K562 (cell line): Measurements from ENCODE around the gene HFE. TPM values are rescaled to one million over a fixed set of nuclear protein-coding genes. Genes with fewer than 3 reads are reported as not detected.

Experiments used
- ATAC-seq: fragments of 200-7000 bp; cut with Tn5 transposase; 3 replicates; pipeline ENCODE4 v1.9.1; 2020; ENCODE audit warnings: moderate library complexity
- BruUV-seq: library from RNA; stranded (reverse); fragments of 400-500 nt; replicated peaks from 2 replicates; lab custom pipeline; 2021; lab: Mats Ljungman, UMichigan
- CTCF ChIA-PET: fragments of 300-600 bp; formaldehyde crosslinking; extraction: SDS; loops from one replicate; lab custom pipeline; 2021; ENCODE audit warnings: low intra/inter-chr PET ratio; lab: Yijun Ruan, JAX
- POLR2A ChIA-PET: fragments of 300-600, 350-650 bp; sonication (Branson Sonifier 250); formaldehyde crosslinking; extraction: SDS; loops from one replicate; lab custom pipeline; 2021; ENCODE audit warnings: antibody characterized with exemption, inconsistent platforms; lab: Yijun Ruan, JAX
- DNase-seq, 4 experiments: peaks; one replicate each; pipeline versions ENCODE4 v3.0.0 to v3.0.0-alpha.2; 2011 to 2018; ENCODE audit warnings: low spot score in 3 of 4, mixed read lengths in 3 of 4; ENCODE audit errors: extremely low read depth in 1 of 4
- FAIRE-seq: peaks from 2 replicates; lab custom pipeline; 2011; peaks lifted over from hg19 to GRCh38; lab: Jason Lieb, UNC
- H2AFZ ChIP-seq: 2 replicates; pipeline ENCODE4 v1.6.0; 2011; ENCODE audit warnings: low read depth, low read length, control low read depth, inconsistent platforms
- H3K27ac ChIP-seq: fragments of 200-600 bp; 3 replicates; pipeline ENCODE4 v1.8.0; 2011; ENCODE audit warnings: low read depth, mild to moderate bottlenecking, control low read depth, inconsistent platforms, low read length, moderate library complexity, mixed read lengths; ENCODE audit errors: extremely low read depth
- H3K27me3 ChIP-seq, 2 experiments: fragments of 300-600 bp in 1 of 2; 2 replicates in 1 of 2; 3 replicates in 1 of 2; pipeline versions ENCODE4 v1.6.0 to v1.8.0; 2011; ENCODE audit warnings: inconsistent platforms in 2 of 2, low read length in 2 of 2, mild to moderate bottlenecking in 1 of 2, mixed read lengths in 1 of 2, moderate library complexity in 1 of 2; ENCODE audit not compliant: control insufficient read depth in 2 of 2, insufficient read depth in 2 of 2
- H3K36me3 ChIP-seq: fragments of 300-600 bp; 3 replicates; pipeline ENCODE4 v1.8.0; 2011; ENCODE audit warnings: mild to moderate bottlenecking, low read length, inconsistent platforms; ENCODE audit not compliant: control insufficient read depth, insufficient read depth
- H3K4me1 ChIP-seq, 2 experiments: fragments of 200-600 bp in 1 of 2; replicated peaks in 1 of 2; 2 replicates in 1 of 2; 3 replicates in 1 of 2; pipeline versions ENCODE4 v1.5.1 to v1.8.0; 2011; ENCODE audit warnings: inconsistent platforms in 2 of 2, low read length in 2 of 2, mild to moderate bottlenecking in 1 of 2, mixed read lengths in 1 of 2, moderate library complexity in 1 of 2; ENCODE audit not compliant: control insufficient read depth in 2 of 2, insufficient read depth in 2 of 2
- H3K4me2 ChIP-seq: 2 replicates; pipeline ENCODE4 v1.6.1; 2011; ENCODE audit warnings: low read length, control low read depth, inconsistent platforms, mixed read lengths; ENCODE audit not compliant: insufficient read depth
- H3K4me3 ChIP-seq: fragments of 200-600 bp; sonication (generic), shearing (Covaris generic); 2 replicates; pipeline ENCODE4 v1.5.1; 2016; ENCODE audit warnings: control low read depth, inconsistent platforms
- H3K79me2 ChIP-seq: fragments of 200-600 bp; 3 replicates; pipeline ENCODE4 v1.8.0; 2011; ENCODE audit warnings: low read length, inconsistent platforms; ENCODE audit not compliant: control insufficient read depth, insufficient read depth
- H3K9ac ChIP-seq, 2 experiments: 2 replicates each; pipeline versions ENCODE4 v1.6.0 to v1.6.1; 2011; ENCODE audit warnings: low read depth in 2 of 2, low read length in 2 of 2, control low read depth in 1 of 2, inconsistent platforms in 1 of 2, mild to moderate bottlenecking in 1 of 2, mixed read lengths in 1 of 2; ENCODE audit not compliant: insufficient read depth in 1 of 2
- H3K9me1 ChIP-seq: one replicate; pipeline ENCODE4 v1.6.0; 2011; ENCODE audit warnings: inconsistent platforms, mild to moderate bottlenecking, low read length, moderate library complexity; ENCODE audit not compliant: control insufficient read depth, insufficient read depth
- H3K9me3 ChIP-seq: replicated peaks from 2 replicates; pipeline ENCODE4 v1.5.1; 2011; ENCODE audit warnings: low read depth, low read length, inconsistent platforms; ENCODE audit not compliant: control insufficient read depth, insufficient read depth
- H4K20me1 ChIP-seq: replicated peaks from 2 replicates; pipeline ENCODE4 v1.6.1; 2011; ENCODE audit warnings: low read length, inconsistent platforms, mixed read lengths; ENCODE audit not compliant: control insufficient read depth, insufficient read depth
- BRD4 ChIP-seq: fragments of 200-600 bp; sonication (generic); IDR thresholded peaks from 2 replicates; pipeline ENCODE4 v1.6.1; 2017; ENCODE audit warnings: inconsistent platforms
- CBFA2T2 ChIP-seq: fragments of 450-650 bp; conservative IDR thresholded peaks from 2 replicates; pipeline ENCODE4 v1.6.1; 2017; ENCODE audit warnings: mild to moderate bottlenecking
- CEBPB ChIP-seq: fragments of 450-650 bp; IDR thresholded peaks from 2 replicates; pipeline ENCODE4 v1.6.1; 2016; ENCODE audit warnings: missing genetic modification characterization, missing compliant biosample characterization
- HIVEP1 ChIP-seq: fragments of 250-450 bp; sonication (Bioruptor Pico); IDR thresholded peaks from 2 replicates; pipeline ENCODE4 v1.4.0; 2020; ENCODE audit warnings: mild to moderate bottlenecking
- ILK ChIP-seq: fragments of 450-650 bp; IDR thresholded peaks from 2 replicates; pipeline ENCODE4 v1.6.1; 2016; ENCODE audit warnings: missing genetic modification characterization, low read depth, mild to moderate bottlenecking, missing compliant biosample characterization, moderate library complexity, borderline replicate concordance
- KAT7 ChIP-seq: sonication (generic); formaldehyde crosslinking; IDR thresholded peaks from 2 replicates; pipeline ENCODE4 v1.8.0; 2022; ENCODE audit warnings: missing genetic modification reagents, mild to moderate bottlenecking, borderline replicate concordance
- LCOR ChIP-seq: sonication (generic); formaldehyde crosslinking; IDR thresholded peaks from 2 replicates; pipeline ENCODE4 v1.8.0; 2022; ENCODE audit warnings: mild to moderate bottlenecking, missing genetic modification reagents
- MEF2D ChIP-seq: conservative IDR thresholded peaks from 2 replicates; pipeline ENCODE4 v1.6.1; 2016; ENCODE audit warnings: low read depth, missing genetic modification characterization, missing compliant biosample characterization
- SMARCC2 ChIP-seq: fragments of 450-650 bp; IDR thresholded peaks from 2 replicates; pipeline ENCODE4 v1.6.1; 2017; ENCODE audit warnings: antibody characterized with exemption, moderate library complexity, mild to moderate bottlenecking, low read depth
- SP2 ChIP-seq: IDR thresholded peaks from 2 replicates; pipeline ENCODE4 v1.6.1; 2011; ENCODE audit warnings: mild to moderate bottlenecking, low read depth, low read length, moderate library complexity; ENCODE audit not compliant: poor library complexity, severe bottlenecking; ENCODE audit errors: extremely low read depth
- XRCC4 ChIP-seq: IDR thresholded peaks from one replicate; pipeline ENCODE4 v1.6.1; 2011; ENCODE audit not compliant: insufficient read depth, insufficient read length; ENCODE audit errors: extremely low read depth
- ZBTB17 ChIP-seq: fragments of 450-650 bp; formaldehyde crosslinking; IDR thresholded peaks from 2 replicates; pipeline ENCODE4 v1.4.0; 2020; ENCODE audit warnings: mild to moderate bottlenecking
- ZKSCAN1 ChIP-seq: fragments of 150-350 bp; IDR thresholded peaks from 2 replicates; pipeline ENCODE4 v1.6.1; 2016; ENCODE audit warnings: low read depth, low read length
- ZNF184 ChIP-seq: sonication (generic); formaldehyde crosslinking; IDR thresholded peaks from 2 replicates; pipeline ENCODE4 v1.5.0; 2020; ENCODE audit warnings: missing genetic modification reagents
- ZNF253 ChIP-seq: fragments of 250-450 bp; sonication (Bioruptor Pico); conservative IDR thresholded peaks from 2 replicates; pipeline ENCODE4 v1.6.1; 2021; ENCODE audit warnings: mild to moderate bottlenecking
- ZNF764 ChIP-seq: fragments of 250-450 bp; sonication (Bioruptor Pico); IDR thresholded peaks from 2 replicates; pipeline ENCODE4 v1.4.0; 2020; ENCODE audit warnings: low read depth, mild to moderate bottlenecking, moderate library complexity
- ZNF778 ChIP-seq: fragments of 450-650 bp; formaldehyde crosslinking; IDR thresholded peaks from 2 replicates; pipeline ENCODE4 v1.4.0; 2020; ENCODE audit warnings: mild to moderate bottlenecking, moderate library complexity
- WGBS: fragments of 100-300 bp; shearing (Covaris generic); methylation state at CpG from one replicate; pipeline ENCODE4 v1.1.6; 2016; ENCODE audit warnings: low coverage, mixed read lengths; ENCODE audit not compliant: insufficient coverage; ENCODE audit errors: missing lambda C conversion rate; 5-methylcytosine and 5-hydroxymethylcytosine counted together
- in situ Hi-C: fragments of 300-500 bp; cut with MboI; formaldehyde crosslinking; loops from 4 replicates; pipeline ENCODE4 v1.15.0; 2018; ENCODE audit warnings: inconsistent platforms, mixed read lengths
- intact Hi-C: fragments of 100-400 bp; cut with micrococcal nuclease; formaldehyde crosslinking; loops from 2 replicates; pipeline ENCODE4 v1.14.2; 2022
- polyA plus RNA-seq, 8 experiments: library from polyadenylated mRNA; depleted of rRNA in 4 of 8; stranded (reverse) in 5 of 8; unstranded in 3 of 8; fragments of >200 nt; fragmentation: Nextera tagmentation in 2 of 8; fragmentation: Illumina TruSeq in 1 of 8; extraction: Ambion mirVana in 2 of 8; extraction: Trizol in 1 of 8; gene quantifications; 2 replicates each; pipeline versions ENCODE4 v1.2.1 to v1.2.3, GENCODE V29; 2011 to 2014; ENCODE audit warnings: inconsistent platforms in 1 of 8, missing spikeins in 1 of 8
- total RNA-seq, 7 experiments: library from RNA; depleted of rRNA in 6 of 7; stranded (reverse); fragments of >200 nt in 6 of 7; fragmentation: Illumina TruSeq in 2 of 7; extraction: Trizol in 2 of 7; gene quantifications; 2 replicates each; pipeline versions ENCODE4 v1.2.1 to v1.2.3, GENCODE V29; 2011 to 2021; ENCODE audit warnings: low replicate concordance in 1 of 7
- TF ChIP-seq, protein P1 (sequence below): fragments of 450-650 bp; formaldehyde crosslinking; IDR thresholded peaks from 2 replicates; pipeline ENCODE4 v1.4.0; 2020; ENCODE audit warnings: mild to moderate bottlenecking, moderate library complexity
- TF ChIP-seq, protein P2 (sequence below): fragments of 450-650 bp; IDR thresholded peaks from 2 replicates; pipeline ENCODE4 v1.6.1; 2016; ENCODE audit warnings: low read depth, mild to moderate bottlenecking, moderate library complexity
- TF ChIP-seq, protein P3 (sequence below): fragments of 450-650 bp; formaldehyde crosslinking; IDR thresholded peaks from 2 replicates; pipeline ENCODE4 v1.4.0; 2020; ENCODE audit warnings: mild to moderate bottlenecking, moderate library complexity

The HFE gene
- total and polyA plus RNA-seq, 9 of the 15 experiments (the other 6 are each of a cell fraction or from before 2014, with no cell fraction given) = 0.14 to 1.2 (median 0.76) TPM

DNA sequence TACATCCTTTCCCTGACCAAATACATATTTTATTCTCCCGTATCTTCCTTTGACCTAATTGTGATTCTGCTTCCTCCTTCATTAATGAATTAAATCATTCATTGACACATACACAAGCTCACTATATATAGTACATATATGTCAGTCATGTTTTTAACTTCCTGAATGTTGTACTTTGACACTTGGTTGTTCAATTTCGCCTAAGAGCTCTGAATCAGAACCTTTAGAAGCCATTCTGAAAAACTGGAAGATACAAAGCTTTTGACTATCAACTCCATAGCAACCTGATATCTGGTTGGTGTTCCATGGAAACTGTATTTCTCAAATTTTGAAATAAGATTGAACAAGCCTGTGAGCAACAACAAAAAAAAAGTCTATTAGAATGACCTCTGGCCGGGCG lies 27.3 kb upstream of the HFE start:
- CTCF ChIA-PET = interaction anchor here (6.9 kb wide), 1 partner anchor 38 kb away, joined by 131 read pairs; no protein-coding TSS in a partner anchor
- Histone ChIP-seq H3K36me3 (no peaks in the 10 kb centered on the region; the same call in 2 of the 3 replicates), H3K27ac (no peak overlapping the region), H3K4me1 (peaks cover 0 to 13% of the 10 kb centered on the region in 2 experiments; a peak in 4 of 5 replicates), H2AFZ (0 out of 2 replicates have a peak overlapping the region, but pooled peaks have one; percentile 21), H3K27me3 (no peaks in the 10 kb centered on the region), H4K20me1 (no peaks in the 10 kb centered on the region), H3K79me2 (peaks cover 13% of the 10 kb centered on the region), H3K4me2 (no peak overlapping the region), H3K4me3 (no peak overlapping the region), H3K9me3 (no peaks in the 10 kb centered on the region), H3K9me1 (no peaks in the 10 kb centered on the region), H3K9ac (no peak overlapping the region)
- POLR2A ChIA-PET = interaction anchor here (1.0 to 23.0 kb wide), 5 partner anchors 29 to 137 kb away, joined by 3 to 597 read pairs (median 20); a partner anchor contains a TSS
- TF ChIP-seq ZNF764 (CRISPR knock-in tag) (no peak), ZNF253 (CRISPR knock-in tag) (no peak), MEF2D (tag) (no peak), SP2 (no peak), ZNF184 (CRISPR knock-in tag) (no peak), KAT7 (CRISPR knock-in tag) (no peak), ZBTB17 (CRISPR knock-in tag) (no peak), HIVEP1 (no peak), BRD4 (no peak), SMARCC2 (no peak), CEBPB (no peak), XRCC4 (no peak), LCOR (no peak), ILK (tag) (no peak), ZKSCAN1 (no peak), ZNF778 (CRISPR knock-in tag) (no peak), CBFA2T2 (no peak)
- TF ChIP-seq, protein P1, sequence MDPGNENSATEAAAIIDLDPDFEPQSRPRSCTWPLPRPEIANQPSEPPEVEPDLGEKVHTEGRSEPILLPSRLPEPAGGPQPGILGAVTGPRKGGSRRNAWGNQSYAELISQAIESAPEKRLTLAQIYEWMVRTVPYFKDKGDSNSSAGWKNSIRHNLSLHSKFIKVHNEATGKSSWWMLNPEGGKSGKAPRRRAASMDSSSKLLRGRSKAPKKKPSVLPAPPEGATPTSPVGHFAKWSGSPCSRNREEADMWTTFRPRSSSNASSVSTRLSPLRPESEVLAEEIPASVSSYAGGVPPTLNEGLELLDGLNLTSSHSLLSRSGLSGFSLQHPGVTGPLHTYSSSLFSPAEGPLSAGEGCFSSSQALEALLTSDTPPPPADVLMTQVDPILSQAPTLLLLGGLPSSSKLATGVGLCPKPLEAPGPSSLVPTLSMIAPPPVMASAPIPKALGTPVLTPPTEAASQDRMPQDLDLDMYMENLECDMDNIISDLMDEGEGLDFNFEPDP (CRISPR knock-in tag) = no peak
- TF ChIP-seq, protein P2, sequence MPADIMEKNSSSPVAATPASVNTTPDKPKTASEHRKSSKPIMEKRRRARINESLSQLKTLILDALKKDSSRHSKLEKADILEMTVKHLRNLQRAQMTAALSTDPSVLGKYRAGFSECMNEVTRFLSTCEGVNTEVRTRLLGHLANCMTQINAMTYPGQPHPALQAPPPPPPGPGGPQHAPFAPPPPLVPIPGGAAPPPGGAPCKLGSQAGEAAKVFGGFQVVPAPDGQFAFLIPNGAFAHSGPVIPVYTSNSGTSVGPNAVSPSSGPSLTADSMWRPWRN = no peak
- TF ChIP-seq, protein P3, sequence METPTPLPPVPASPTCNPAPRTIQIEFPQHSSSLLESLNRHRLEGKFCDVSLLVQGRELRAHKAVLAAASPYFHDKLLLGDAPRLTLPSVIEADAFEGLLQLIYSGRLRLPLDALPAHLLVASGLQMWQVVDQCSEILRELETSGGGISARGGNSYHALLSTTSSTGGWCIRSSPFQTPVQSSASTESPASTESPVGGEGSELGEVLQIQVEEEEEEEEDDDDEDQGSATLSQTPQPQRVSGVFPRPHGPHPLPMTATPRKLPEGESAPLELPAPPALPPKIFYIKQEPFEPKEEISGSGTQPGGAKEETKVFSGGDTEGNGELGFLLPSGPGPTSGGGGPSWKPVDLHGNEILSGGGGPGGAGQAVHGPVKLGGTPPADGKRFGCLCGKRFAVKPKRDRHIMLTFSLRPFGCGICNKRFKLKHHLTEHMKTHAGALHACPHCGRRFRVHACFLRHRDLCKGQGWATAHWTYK (CRISPR knock-in tag) = no peak
- 62% methylated on average over 4 of the region's 4 CpGs for WGBS
- ATAC-seq (no peak), DNase-seq (no peak), FAIRE-seq (no peak)
- intact Hi-C loops (loop anchor here (10.0 kb wide), 1 partner anchor 265 kb away; no protein-coding TSS in a partner anchor), in situ Hi-C loops (loop anchor here (10.0 kb wide), 1 partner anchor 535 kb away; the partner anchor contains the start of gene ABT1)
- BruUV-seq = no TSS peak
